AG04450 (cell line): ENCODE data around the gene MGA. TPM values are rescaled to one million over a fixed set of nuclear protein-coding genes. Genes with fewer than 3 reads are reported as not detected.

Source experiments
- polyA plus RNA-seq: library from polyadenylated mRNA; depleted of rRNA; stranded (reverse); fragments of >200 nt; gene quantifications from 2 replicates; pipeline ENCODE4 v1.2.3, GENCODE V29; 2011; rRNA removed
- small RNA-seq: library from RNA; depleted of rRNA; stranded (forward); fragments of <200 nt; gene quantifications from one replicate; pipeline ENCODE3, GENCODE V24; 2012; ENCODE audit warnings: low read depth; ENCODE audit not compliant: insufficient read length

MGA gene
- polyA plus RNA-seq, 1 experiment: 9.7 TPM

Small RNA genes within 50 kb of the gene (small RNA-seq; reads per million reads assigned to genes)
- not detected for gene MIR626

Other genes with a start within 250 kb of the MGA start
- 32.5 and 40.8 TPM in 2 replicates for gene RTF1, start 243.3 kb upstream of the MGA start, polyA plus RNA-seq
- gene ITPKA, start 166.5 kb upstream of the MGA start, polyA plus RNA-seq: 0.92 and 1.5 TPM in 2 replicates
- 0.09 and 0.20 TPM in 2 replicates for gene LTK, start 146.6 kb upstream of the MGA start, polyA plus RNA-seq
- 9.5 and 12.9 TPM in 2 replicates for gene RPAP1, start 116.1 kb upstream of the MGA start, polyA plus RNA-seq
- gene TYRO3, start 101.2 kb upstream of the MGA start, polyA plus RNA-seq: 21.0 and 21.7 TPM in 2 replicates
- 6.1 and 10.3 TPM in 2 replicates for gene MAPKBP1, start 114.1 kb downstream of the MGA start, polyA plus RNA-seq
- gene JMJD7, start 167.7 kb downstream of the MGA start, polyA plus RNA-seq: 5.1 and 6.9 TPM in 2 replicates
- 1.3 and 2.8 TPM in 2 replicates for gene PLA2G4B, start 178.4 kb downstream of the MGA start, polyA plus RNA-seq
- 0.14 and 0.30 TPM in 2 replicates for gene SPTBN5, start 233.6 kb downstream of the MGA start, polyA plus RNA-seq